SK-N-SH (cell line): ENCODE measurements around the gene SEMA3G. TPM values are rescaled to one million over a fixed set of nuclear protein-coding genes. Genes with fewer than 3 reads are reported as not detected.
A peak's percentile ranks its signal among the peaks of the same experiment; 100 is the strongest.

ENCODE experiments used
- CTCF ChIA-PET: fragments of 300-600, 350-600 bp; formaldehyde crosslinking; extraction: SDS; loops from one replicate; lab custom pipeline; 2021; lab: Yijun Ruan, JAX
- POLR2A ChIA-PET: fragments of 350-600 bp; sonication (Branson Sonifier 250); formaldehyde crosslinking; extraction: SDS; loops from one replicate; lab custom pipeline; 2020; ENCODE audit warnings: antibody characterized with exemption, inconsistent platforms; lab: Yijun Ruan, JAX
- DNase-seq: peaks from one replicate; pipeline ENCODE4 v3.0.0; 2012
- H2AFZ ChIP-seq: fragments of 200-600 bp; sonication (generic); 2 replicates; pipeline ENCODE4 v1.8.1; 2016; ENCODE audit warnings: antibody characterized with exemption, mild to moderate bottlenecking, low read depth
- H3F3A ChIP-seq: fragments of 200-600 bp; sonication (generic); replicated peaks from 2 replicates; pipeline ENCODE3; 2016; ENCODE audit warnings: antibody characterized with exemption, mild to moderate bottlenecking; ENCODE audit not compliant: insufficient read depth
- H3K27ac ChIP-seq, 2 experiments: fragments of 200-500 bp in 1 of 2; fragments of 200-600 bp in 1 of 2; sonication (Bioruptor generic) in 1 of 2; sonication (generic), shearing (Covaris generic) in 1 of 2; 2 replicates each; pipeline versions ENCODE4 v1.5.1 to v1.6.1; 2014 to 2016; ENCODE audit warnings: low read depth in 2 of 2, inconsistent platforms in 1 of 2, low read length in 1 of 2, mild to moderate bottlenecking in 1 of 2, mixed read lengths in 1 of 2
- H3K27me3 ChIP-seq: fragments of 200-600 bp; sonication (generic), shearing (Covaris generic); 2 replicates; pipeline ENCODE4 v1.6.1; 2016; ENCODE audit warnings: mixed run types; ENCODE audit not compliant: insufficient read depth
- H3K36me3 ChIP-seq, 2 experiments: fragments of 200-500 bp in 1 of 2; fragments of 200-600 bp in 1 of 2; sonication (Bioruptor generic) in 1 of 2; sonication (generic) in 1 of 2; replicated peaks in 1 of 2; 2 replicates each; pipeline versions ENCODE3 to v1.5.1; 2014 to 2016; ENCODE audit warnings: low read length in 1 of 2, mild to moderate bottlenecking in 1 of 2; ENCODE audit not compliant: insufficient read depth in 2 of 2, control insufficient read depth in 1 of 2
- H3K4me1 ChIP-seq, 2 experiments: fragments of 200-500 bp in 1 of 2; fragments of 200-600 bp in 1 of 2; sonication (Bioruptor generic) in 1 of 2; sonication (generic), shearing (Covaris generic) in 1 of 2; 2 replicates each; pipeline versions ENCODE4 v1.5.1 to v1.6.1; 2014 to 2016; ENCODE audit warnings: low read depth in 1 of 2, low read length in 1 of 2, mixed run types in 1 of 2; ENCODE audit not compliant: insufficient read depth in 2 of 2, control insufficient read depth in 1 of 2
- H3K4me2 ChIP-seq: fragments of 200-600 bp; sonication (generic), shearing (Covaris generic); 2 replicates; pipeline ENCODE4 v1.6.1; 2017; ENCODE audit warnings: mixed run types
- H3K4me3 ChIP-seq, 2 experiments: fragments of 200-500 bp in 1 of 2; fragments of 200-600 bp in 1 of 2; sonication (Bioruptor generic) in 1 of 2; sonication (generic), shearing (Covaris generic) in 1 of 2; 2 replicates each; pipeline versions ENCODE4 v1.5.1 to v1.8.1; 2014 to 2016; ENCODE audit warnings: low read depth in 2 of 2, inconsistent platforms in 1 of 2, low read length in 1 of 2, mild to moderate bottlenecking in 1 of 2, mixed read lengths in 1 of 2, moderate library complexity in 1 of 2
- H3K79me2 ChIP-seq: fragments of 200-600 bp; sonication (generic); 2 replicates; pipeline ENCODE4 v1.8.1; 2017; ENCODE audit warnings: mild to moderate bottlenecking; ENCODE audit not compliant: insufficient read depth
- H3K9ac ChIP-seq: fragments of 200-600 bp; sonication (generic); 2 replicates; pipeline ENCODE4 v1.6.1; 2017; ENCODE audit warnings: mixed run types
- H3K9me2 ChIP-seq: fragments of 200-600 bp; sonication (generic); 2 replicates; pipeline ENCODE4 v1.6.1; 2017; ENCODE audit warnings: mixed run types
- H3K9me3 ChIP-seq: fragments of 200-600 bp; sonication (generic); 2 replicates; pipeline ENCODE4 v1.6.1; 2017; ENCODE audit warnings: mixed run types, mild to moderate bottlenecking, moderate library complexity
- H4K20me1 ChIP-seq: fragments of 200-600 bp; sonication (generic); 2 replicates; pipeline ENCODE4 v1.6.1; 2017; ENCODE audit warnings: mild to moderate bottlenecking, mixed run types; ENCODE audit not compliant: insufficient read depth
- CHD2 ChIP-seq: fragments of 150-350 bp; IDR thresholded peaks from 2 replicates; pipeline ENCODE4 v1.6.1; 2018; ENCODE audit warnings: low read length; ENCODE audit not compliant: partially characterized antibody
- EP300 ChIP-seq, 2 experiments: IDR thresholded peaks; 2 replicates each; pipeline versions ENCODE4 v1.4.0 to v1.6.1; 2012; ENCODE audit warnings: borderline replicate concordance in 1 of 2, low read depth in 1 of 2, low read length in 1 of 2
- FOSL2 ChIP-seq: IDR thresholded peaks from 2 replicates; pipeline ENCODE4 v1.4.0; 2012; ENCODE audit warnings: low read depth, mild to moderate bottlenecking, moderate library complexity, borderline replicate concordance
- FOXJ3 ChIP-seq: sonication (generic); formaldehyde crosslinking; IDR thresholded peaks from 2 replicates; pipeline ENCODE4 v1.5.1; 2020; ENCODE audit warnings: mild to moderate bottlenecking, missing genetic modification reagents
- FOXM1 ChIP-seq: IDR thresholded peaks from 2 replicates; pipeline ENCODE4 v1.4.0; 2012; ENCODE audit warnings: low read depth, mild to moderate bottlenecking
- GABPA ChIP-seq: IDR thresholded peaks from 2 replicates; pipeline ENCODE4 v1.4.0; 2012; ENCODE audit warnings: low read depth, mild to moderate bottlenecking
- GATA2 ChIP-seq: sonication (generic); formaldehyde crosslinking; IDR thresholded peaks from 2 replicates; pipeline ENCODE4 v1.5.0; 2020; ENCODE audit warnings: mild to moderate bottlenecking, missing genetic modification reagents
- JUND ChIP-seq: IDR thresholded peaks from 2 replicates; pipeline ENCODE4 v1.4.0; 2012
- MEF2A ChIP-seq: IDR thresholded peaks from 2 replicates; pipeline ENCODE4 v1.4.0; 2012; ENCODE audit warnings: low read depth, borderline replicate concordance
- MXI1 ChIP-seq: IDR thresholded peaks from 2 replicates; pipeline ENCODE4 v1.6.1; 2012; ENCODE audit warnings: mild to moderate bottlenecking, low read depth, low read length, improper control_type of control experiment
- POLR2AphosphoS5 ChIP-seq: IDR thresholded peaks from 2 replicates; pipeline ENCODE4 v1.6.1; 2012; ENCODE audit warnings: low read depth, low read length
- RAD21 ChIP-seq: IDR thresholded peaks from 2 replicates; pipeline ENCODE4 v1.6.1; 2012; ENCODE audit warnings: mild to moderate bottlenecking, low read length
- RCOR1 ChIP-seq: fragments of 150-350 bp; IDR thresholded peaks from 2 replicates; pipeline ENCODE4 v1.6.1; 2017; ENCODE audit warnings: antibody characterized with exemption, low read length
- RFX5 ChIP-seq: IDR thresholded peaks from 2 replicates; pipeline ENCODE4 v1.6.1; 2012; ENCODE audit warnings: mild to moderate bottlenecking, improper control_type of control experiment, low read length
- RXRA ChIP-seq: IDR thresholded peaks from 2 replicates; pipeline ENCODE4 v1.4.0; 2012; ENCODE audit warnings: low read depth, mild to moderate bottlenecking, borderline replicate concordance
- SMC3 ChIP-seq: IDR thresholded peaks from 2 replicates; pipeline ENCODE4 v1.6.1; 2012; ENCODE audit warnings: low read depth, low read length, improper control_type of control experiment
- TAF1 ChIP-seq: IDR thresholded peaks from 2 replicates; pipeline ENCODE4 v1.6.1; 2012; ENCODE audit warnings: low read depth, mild to moderate bottlenecking, low read length, moderate library complexity, borderline replicate concordance
- TCF12 ChIP-seq: IDR thresholded peaks from 2 replicates; pipeline ENCODE4 v1.4.0; 2012
- TEAD4 ChIP-seq: IDR thresholded peaks from 2 replicates; pipeline ENCODE4 v1.4.0; 2012; ENCODE audit warnings: mild to moderate bottlenecking, borderline replicate concordance; ENCODE audit not compliant: insufficient read depth
- USF1 ChIP-seq: IDR thresholded peaks from 2 replicates; pipeline ENCODE4 v1.4.0; 2012; ENCODE audit warnings: low read depth, borderline replicate concordance
- USF2 ChIP-seq: fragments of 150-350 bp; IDR thresholded peaks from 2 replicates; pipeline ENCODE4 v1.6.1; 2017; ENCODE audit warnings: antibody characterized with exemption, low read length, low read depth, borderline replicate concordance
- YY1 ChIP-seq: IDR thresholded peaks from 2 replicates; pipeline ENCODE4 v1.4.0; 2012; ENCODE audit warnings: low read depth, mild to moderate bottlenecking
- WGBS: methylation state at CpG from one replicate; pipeline ENCODE4 v1.1.6; 2017; ENCODE audit warnings: low lambda C conversion rate; 5-methylcytosine and 5-hydroxymethylcytosine counted together
- polyA plus RNA-seq, 3 experiments: library from polyadenylated mRNA; depleted of rRNA; stranded (reverse); fragments of >200 nt; gene quantifications; 2 replicates each; pipeline ENCODE4 v1.2.3, GENCODE V29; 2012
- TF ChIP-seq, protein P1 (sequence below): fragments of 150-350 bp; IDR thresholded peaks from 2 replicates; pipeline ENCODE4 v1.6.1; 2016; ENCODE audit warnings: mild to moderate bottlenecking, low read depth, low read length
- TF ChIP-seq, protein P2 (sequence below): IDR thresholded peaks from 2 replicates; pipeline ENCODE4; 2012
- TF ChIP-seq, protein P3 (sequence below): fragments of 200-600 bp; sonication (generic); IDR thresholded peaks from 2 replicates; pipeline ENCODE4 v1.6.1; 2017; ENCODE audit warnings: antibody characterized with exemption, mild to moderate bottlenecking, moderate library complexity

SEMA3G gene
- polyA plus RNA-seq, 1 of the 3 experiments (the other 2 are of a cell fraction) = 0.13 TPM

GRCh38 chr3:52446631-52447511 is 2.0 kb upstream of the SEMA3G start:
- Histone ChIP-seq H3K4me2 (no peak overlapping the region), H3K4me3 (peak overlapping the region in 1 of 2 experiments; percentile 38; a peak in 1 of 4 replicates), H3K36me3 (no peaks in the 10 kb centered on the region), H3K4me1 (peaks cover 0 to 6% of the 10 kb centered on the region in 2 experiments; a peak in 1 of 4 replicates), H3K79me2 (no peaks in the 10 kb centered on the region), H3K9me3 (no peaks in the 10 kb centered on the region), H3K9ac (no peak overlapping the region), H3K9me2 (no peaks in the 10 kb centered on the region), H3K27ac (no peak overlapping the region), H4K20me1 (no peaks in the 10 kb centered on the region), H3K27me3 (no peaks in the 10 kb centered on the region), H2AFZ (no peak overlapping the region), H3F3A (no peaks in the 10 kb centered on the region)
- ChIA-PET CTCF (interaction anchor here (0.5 to 16.5 kb wide), 46 partner anchors 11 to 611 kb away, joined by 3 to 578 read pairs (median 4); partner anchors contain the start of gene PPM1M), POLR2A (no interaction called here)
- peak; percentile 88 for DNase-seq
- TF ChIP-seq RXRA = no peak
- TF ChIP-seq RAD21 = peak; percentile 93
- peak; percentile 88 for TF ChIP-seq SMC3
- no peak for TF ChIP-seq GABPA
- TF ChIP-seq, protein P1, sequence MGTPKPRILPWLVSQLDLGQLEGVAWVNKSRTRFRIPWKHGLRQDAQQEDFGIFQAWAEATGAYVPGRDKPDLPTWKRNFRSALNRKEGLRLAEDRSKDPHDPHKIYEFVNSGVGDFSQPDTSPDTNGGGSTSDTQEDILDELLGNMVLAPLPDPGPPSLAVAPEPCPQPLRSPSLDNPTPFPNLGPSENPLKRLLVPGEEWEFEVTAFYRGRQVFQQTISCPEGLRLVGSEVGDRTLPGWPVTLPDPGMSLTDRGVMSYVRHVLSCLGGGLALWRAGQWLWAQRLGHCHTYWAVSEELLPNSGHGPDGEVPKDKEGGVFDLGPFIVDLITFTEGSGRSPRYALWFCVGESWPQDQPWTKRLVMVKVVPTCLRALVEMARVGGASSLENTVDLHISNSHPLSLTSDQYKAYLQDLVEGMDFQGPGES = no peak
- TF ChIP-seq TAF1 = no peak
- no peak for TF ChIP-seq JUND
- TF ChIP-seq, protein P2, sequence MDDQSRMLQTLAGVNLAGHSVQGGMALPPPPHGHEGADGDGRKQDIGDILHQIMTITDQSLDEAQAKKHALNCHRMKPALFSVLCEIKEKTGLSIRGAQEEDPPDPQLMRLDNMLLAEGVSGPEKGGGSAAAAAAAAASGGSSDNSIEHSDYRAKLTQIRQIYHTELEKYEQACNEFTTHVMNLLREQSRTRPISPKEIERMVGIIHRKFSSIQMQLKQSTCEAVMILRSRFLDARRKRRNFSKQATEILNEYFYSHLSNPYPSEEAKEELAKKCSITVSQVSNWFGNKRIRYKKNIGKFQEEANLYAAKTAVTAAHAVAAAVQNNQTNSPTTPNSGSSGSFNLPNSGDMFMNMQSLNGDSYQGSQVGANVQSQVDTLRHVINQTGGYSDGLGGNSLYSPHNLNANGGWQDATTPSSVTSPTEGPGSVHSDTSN = no peak
- no peak for TF ChIP-seq EP300 (IDR thresholded peaks at IDR 0.05; ENCODE audit: borderline replicate concordance in 1 of 2, low read depth in 1 of 2, low read length in 1 of 2)
- TF ChIP-seq USF2 = 0 out of 2 replicates have a peak, but pooled peaks have one; percentile 19
- TF ChIP-seq FOXJ3 (CRISPR knock-in tag) = no peak
- no peak for TF ChIP-seq POLR2AphosphoS5
- no peak for TF ChIP-seq TCF12
- no peak for TF ChIP-seq FOSL2
- TF ChIP-seq MXI1 = no peak
- peak; percentile 26 for TF ChIP-seq CHD2
- no peak for TF ChIP-seq RCOR1
- TF ChIP-seq, protein P3, sequence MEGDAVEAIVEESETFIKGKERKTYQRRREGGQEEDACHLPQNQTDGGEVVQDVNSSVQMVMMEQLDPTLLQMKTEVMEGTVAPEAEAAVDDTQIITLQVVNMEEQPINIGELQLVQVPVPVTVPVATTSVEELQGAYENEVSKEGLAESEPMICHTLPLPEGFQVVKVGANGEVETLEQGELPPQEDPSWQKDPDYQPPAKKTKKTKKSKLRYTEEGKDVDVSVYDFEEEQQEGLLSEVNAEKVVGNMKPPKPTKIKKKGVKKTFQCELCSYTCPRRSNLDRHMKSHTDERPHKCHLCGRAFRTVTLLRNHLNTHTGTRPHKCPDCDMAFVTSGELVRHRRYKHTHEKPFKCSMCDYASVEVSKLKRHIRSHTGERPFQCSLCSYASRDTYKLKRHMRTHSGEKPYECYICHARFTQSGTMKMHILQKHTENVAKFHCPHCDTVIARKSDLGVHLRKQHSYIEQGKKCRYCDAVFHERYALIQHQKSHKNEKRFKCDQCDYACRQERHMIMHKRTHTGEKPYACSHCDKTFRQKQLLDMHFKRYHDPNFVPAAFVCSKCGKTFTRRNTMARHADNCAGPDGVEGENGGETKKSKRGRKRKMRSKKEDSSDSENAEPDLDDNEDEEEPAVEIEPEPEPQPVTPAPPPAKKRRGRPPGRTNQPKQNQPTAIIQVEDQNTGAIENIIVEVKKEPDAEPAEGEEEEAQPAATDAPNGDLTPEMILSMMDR = peak; percentile 99
- TF ChIP-seq TEAD4 = no peak
- TF ChIP-seq USF1 = no peak
- no peak for TF ChIP-seq FOXM1
- TF ChIP-seq GATA2 = no peak
- no peak for TF ChIP-seq YY1
- TF ChIP-seq RFX5 = no peak
- TF ChIP-seq MEF2A = no peak
- 27% methylated on average over 11 of the region's 13 CpGs for WGBS
